ENCODE results near the gene INPP5D.

The INPP5D gene

DNA sequence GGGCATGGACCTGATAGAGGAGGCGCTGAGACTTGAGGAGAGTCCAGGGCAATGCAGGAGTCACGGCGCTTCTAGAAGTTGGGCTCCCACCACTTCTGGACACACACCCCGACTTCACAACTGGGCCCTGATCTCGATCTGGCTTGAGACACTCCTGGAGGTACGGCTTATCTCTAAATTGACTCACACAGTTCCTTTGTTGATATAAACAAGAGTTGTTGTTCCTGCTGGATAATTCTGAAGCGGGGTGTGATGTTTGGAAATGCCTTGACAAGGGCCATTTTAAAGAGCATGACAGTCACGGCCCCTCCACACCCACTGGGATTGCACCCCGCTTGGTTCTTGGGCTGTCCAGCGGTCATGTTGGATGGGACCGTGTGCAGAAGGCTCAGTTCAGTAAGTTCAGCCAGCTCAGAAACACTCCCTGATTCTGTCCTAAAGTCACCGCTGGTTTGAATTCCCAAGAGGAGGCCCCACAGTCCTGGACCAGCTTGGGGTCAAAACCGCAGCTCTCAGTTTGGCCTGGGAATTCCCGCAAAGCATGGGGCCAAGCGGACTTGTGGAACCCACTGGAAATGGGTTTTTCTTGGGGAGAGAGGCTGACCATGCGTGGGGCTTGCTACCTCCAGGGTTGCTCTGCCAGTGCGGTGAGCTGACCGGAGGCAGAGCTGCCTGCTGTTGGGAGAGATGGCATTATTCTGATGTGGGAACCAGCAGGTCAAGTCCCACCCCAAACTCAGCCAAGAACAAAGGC, 37.0 kb upstream of the INPP5D start:
- no peak overlapping the region for H3K4me3 ChIP-seq (replicated peaks in 1 of 2; ENCODE audit: low read depth in 2 of 2, low read length in 2 of 2)
- TF ChIP-seq, protein P1, sequence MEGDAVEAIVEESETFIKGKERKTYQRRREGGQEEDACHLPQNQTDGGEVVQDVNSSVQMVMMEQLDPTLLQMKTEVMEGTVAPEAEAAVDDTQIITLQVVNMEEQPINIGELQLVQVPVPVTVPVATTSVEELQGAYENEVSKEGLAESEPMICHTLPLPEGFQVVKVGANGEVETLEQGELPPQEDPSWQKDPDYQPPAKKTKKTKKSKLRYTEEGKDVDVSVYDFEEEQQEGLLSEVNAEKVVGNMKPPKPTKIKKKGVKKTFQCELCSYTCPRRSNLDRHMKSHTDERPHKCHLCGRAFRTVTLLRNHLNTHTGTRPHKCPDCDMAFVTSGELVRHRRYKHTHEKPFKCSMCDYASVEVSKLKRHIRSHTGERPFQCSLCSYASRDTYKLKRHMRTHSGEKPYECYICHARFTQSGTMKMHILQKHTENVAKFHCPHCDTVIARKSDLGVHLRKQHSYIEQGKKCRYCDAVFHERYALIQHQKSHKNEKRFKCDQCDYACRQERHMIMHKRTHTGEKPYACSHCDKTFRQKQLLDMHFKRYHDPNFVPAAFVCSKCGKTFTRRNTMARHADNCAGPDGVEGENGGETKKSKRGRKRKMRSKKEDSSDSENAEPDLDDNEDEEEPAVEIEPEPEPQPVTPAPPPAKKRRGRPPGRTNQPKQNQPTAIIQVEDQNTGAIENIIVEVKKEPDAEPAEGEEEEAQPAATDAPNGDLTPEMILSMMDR (IDR thresholded peaks at IDR 0.05; ENCODE audit: low read depth, low read length): no peak
- DNase-seq (ENCODE audit: low read depth in 2 of 2): no peak

DNA sequence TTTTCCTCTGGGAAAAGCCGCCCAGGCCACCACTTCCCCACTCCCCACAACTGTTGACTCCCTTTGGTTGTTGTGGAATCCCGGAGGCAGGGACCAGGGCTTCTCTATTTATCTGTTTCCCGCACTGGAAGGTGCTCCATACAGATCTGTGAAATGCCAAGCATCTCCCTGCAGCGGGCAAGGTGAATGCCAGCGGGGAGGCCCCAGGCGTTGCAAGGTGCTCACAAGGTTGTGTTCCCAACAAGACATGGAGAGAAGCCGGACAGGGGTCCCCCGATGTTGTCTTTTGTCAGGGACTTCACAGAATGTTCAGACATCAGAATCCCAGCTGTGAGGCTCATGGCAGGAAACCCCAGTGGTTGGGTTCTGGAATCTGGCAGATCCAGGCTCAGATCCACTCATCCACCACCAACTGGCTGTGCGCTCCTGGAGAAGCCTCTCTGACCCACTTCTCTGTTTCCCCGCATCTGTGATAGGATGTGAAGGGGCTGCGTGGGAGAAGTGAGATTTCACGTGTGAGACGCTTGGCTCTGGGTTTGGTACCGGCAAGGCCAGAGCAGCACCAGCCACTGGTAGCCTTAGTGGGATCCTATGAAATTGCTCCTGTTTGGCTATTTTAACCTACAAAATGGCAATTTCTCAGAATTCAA, 36.3 kb upstream of the INPP5D start:
- H3K4me3 ChIP-seq (replicated peaks in 1 of 2; ENCODE audit: low read depth in 2 of 2, low read length in 2 of 2): no peak overlapping the region
- no peak for DNase-seq (ENCODE audit: low read depth in 2 of 2)
- TF ChIP-seq, protein P1 (IDR thresholded peaks at IDR 0.05; ENCODE audit: low read depth, low read length): no peak

DNA sequence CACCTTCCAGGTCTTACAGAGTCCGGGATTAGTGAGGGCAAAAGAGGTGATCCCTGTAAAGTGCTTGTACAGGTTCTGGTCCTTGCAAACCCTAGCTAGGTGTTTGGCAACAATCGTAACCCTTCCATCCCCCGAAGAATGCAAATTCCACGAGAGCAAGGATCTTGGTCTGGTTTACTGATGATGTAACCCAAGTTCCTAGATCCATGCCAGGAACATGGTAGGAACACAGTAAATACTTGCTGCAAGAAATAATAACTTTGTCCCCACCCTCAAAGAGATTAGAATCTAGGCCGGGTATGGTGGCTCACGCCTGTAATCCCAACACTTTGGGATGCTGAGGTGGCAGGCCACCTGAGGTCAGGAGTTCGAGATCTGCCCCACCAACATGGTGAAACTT, 34.4 kb upstream of the INPP5D start:
- no peak overlapping the region for H3K4me3 ChIP-seq (replicated peaks in 1 of 2; ENCODE audit: low read depth in 2 of 2, low read length in 2 of 2)
- TF ChIP-seq, protein P1 (IDR thresholded peaks at IDR 0.05; ENCODE audit: low read depth, low read length): no peak
- DNase-seq (ENCODE audit: low read depth in 2 of 2): peak; percentile 13 to 17

DNA sequence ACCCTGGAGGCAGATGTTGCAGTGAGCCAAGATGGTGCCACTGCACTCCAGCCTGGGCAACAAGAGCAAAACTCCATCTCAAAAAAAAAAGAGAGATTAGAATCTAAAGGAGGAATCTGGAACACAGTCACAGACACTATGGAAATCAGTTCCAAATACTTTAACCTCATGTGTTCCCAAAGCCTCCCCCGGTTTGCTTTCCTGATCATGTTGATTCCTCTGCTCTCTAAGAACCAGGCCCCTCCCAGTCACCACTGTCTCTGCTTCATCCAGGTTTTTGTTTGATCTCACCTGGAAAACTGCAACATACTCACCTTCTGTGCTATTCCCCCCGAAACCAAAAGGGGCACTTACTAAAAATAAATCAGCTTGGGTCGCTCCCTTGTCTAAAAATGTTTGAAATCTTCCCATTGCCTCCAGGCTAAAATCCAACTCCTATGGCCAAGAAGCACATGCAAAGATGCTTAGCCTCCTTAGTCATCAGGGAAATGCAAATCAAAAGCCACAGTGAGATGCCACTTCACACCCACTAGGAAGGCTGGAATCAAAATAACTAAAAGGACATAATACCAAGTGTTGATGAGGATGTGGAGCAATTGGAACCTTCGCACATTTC, 33.8 kb upstream of the INPP5D start:
- peak; percentile 39 to 54 for DNase-seq (ENCODE audit: low read depth in 2 of 2)
- TF ChIP-seq, protein P1 (IDR thresholded peaks at IDR 0.05; ENCODE audit: low read depth, low read length): no peak
- no peak overlapping the region for H3K4me3 ChIP-seq (replicated peaks in 1 of 2; ENCODE audit: low read depth in 2 of 2, low read length in 2 of 2)

DNA sequence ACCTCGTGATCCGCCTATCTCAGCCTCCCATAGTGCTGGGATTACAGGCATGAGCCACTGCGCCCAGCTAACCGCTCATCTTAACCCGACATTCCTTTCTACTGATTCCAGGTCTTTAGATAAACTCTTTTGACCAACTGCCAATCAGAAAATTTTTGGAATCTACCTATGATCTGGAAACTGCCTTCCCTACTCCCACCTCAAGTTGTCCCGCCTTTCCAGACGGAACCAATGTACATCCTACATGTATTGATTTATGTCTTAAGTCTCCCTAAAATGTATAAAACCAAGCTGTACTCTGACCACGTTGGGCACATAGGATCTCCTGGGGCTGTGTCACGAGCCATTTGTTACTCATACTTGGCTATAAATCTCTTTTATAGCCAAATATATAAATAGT, 30.8 kb upstream of the INPP5D start:
- no peak overlapping the region for H3K4me3 ChIP-seq (replicated peaks in 1 of 2; ENCODE audit: low read depth in 2 of 2, low read length in 2 of 2)
- TF ChIP-seq, protein P1 (IDR thresholded peaks at IDR 0.05; ENCODE audit: low read depth, low read length): no peak
- no peak for DNase-seq (ENCODE audit: low read depth in 2 of 2)

DNA sequence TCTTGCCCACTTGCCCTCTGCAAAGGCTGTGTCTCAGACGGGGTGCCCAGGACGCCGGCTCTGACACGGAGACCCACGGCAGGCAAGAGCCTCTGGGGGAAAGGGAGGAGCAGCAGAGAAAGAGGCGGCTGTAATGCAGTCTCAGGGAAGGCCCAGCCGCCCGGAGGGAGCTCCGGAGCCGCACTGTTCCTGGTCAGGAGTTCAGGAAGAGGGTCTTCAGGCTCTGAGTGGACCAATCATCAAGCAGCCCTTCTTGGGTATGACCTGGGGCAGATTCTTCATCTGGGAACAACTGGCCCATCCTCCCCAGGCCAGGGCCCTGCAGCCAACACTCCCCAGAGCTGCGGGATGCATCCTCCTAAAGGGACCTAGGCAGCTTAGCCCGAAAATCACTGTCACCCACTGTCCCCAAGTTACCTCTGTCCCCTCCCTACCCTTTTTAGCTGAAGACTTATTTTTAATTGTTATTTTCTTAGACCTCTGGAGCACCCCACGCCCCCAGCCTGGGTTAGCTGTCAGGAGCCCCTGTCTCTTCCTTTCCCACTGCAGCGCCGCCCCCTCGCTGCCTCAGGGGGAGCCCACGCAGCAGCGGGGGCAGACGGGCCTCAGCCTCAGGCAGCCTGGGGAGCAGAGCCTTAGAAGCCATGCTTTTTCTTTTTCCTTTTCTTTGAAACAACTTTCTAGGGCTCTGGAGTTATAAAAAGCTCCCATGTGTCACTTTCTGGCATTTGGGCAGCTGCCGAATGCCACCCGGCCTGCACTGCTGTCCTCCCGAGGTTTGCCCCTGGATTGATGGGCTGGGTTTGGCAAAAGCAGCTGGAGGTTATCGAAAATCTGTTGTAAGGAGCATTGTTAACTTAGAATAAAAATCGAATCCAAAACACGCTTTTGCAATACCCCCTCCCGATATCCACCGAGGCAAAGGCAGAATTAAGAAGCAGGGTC, 28.3 kb upstream of the INPP5D start:
- TF ChIP-seq, protein P1 (IDR thresholded peaks at IDR 0.05; ENCODE audit: low read depth, low read length): no peak
- no peak overlapping the region for H3K4me3 ChIP-seq (replicated peaks in 1 of 2; ENCODE audit: low read depth in 2 of 2, low read length in 2 of 2)
- DNase-seq (ENCODE audit: low read depth in 2 of 2): no peak
